LoVo (cell line): ENCODE results near the gene RNF111.
"Not testable (repeated sequence)": the region's sequence is repeated elsewhere in the genome, so short reads cannot be mapped to it uniquely, and the experiment has no call there.

Experiments used
- DNase-seq: peaks from one replicate; pipeline ENCODE4 v3.0.0-alpha.2; 2016; ENCODE audit warnings: low spot score

Gene RNF111

GRCh38 chr15:59059076-59059597, 71.7 kb downstream of the RNF111 start:
- DNase-seq, result no peak

- DNase-seq, result no peak
These were observed 72.9 kb downstream of the RNF111 start for GRCh38 chr15:59060348-59060747.

DNA sequence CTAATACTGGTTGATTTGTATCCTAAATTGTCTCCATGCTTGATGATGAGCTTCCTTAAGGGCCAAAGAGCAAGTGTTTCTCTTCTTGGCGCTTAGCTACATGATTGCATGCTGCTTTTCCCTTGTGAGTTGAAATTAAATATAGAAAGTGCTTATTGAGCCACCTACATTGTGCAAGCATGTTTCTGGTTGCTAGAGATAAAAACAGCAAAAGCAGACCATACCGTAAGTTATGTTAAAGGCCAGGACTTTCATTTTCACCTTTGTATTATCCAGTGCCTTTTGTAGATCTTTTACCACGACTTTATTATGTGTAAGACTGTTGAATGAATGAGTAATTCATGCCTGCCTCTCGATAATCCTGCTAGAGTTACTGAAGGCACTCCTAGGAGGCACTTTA, 75.6 kb downstream of the RNF111 start:
- no peak for DNase-seq

DNA sequence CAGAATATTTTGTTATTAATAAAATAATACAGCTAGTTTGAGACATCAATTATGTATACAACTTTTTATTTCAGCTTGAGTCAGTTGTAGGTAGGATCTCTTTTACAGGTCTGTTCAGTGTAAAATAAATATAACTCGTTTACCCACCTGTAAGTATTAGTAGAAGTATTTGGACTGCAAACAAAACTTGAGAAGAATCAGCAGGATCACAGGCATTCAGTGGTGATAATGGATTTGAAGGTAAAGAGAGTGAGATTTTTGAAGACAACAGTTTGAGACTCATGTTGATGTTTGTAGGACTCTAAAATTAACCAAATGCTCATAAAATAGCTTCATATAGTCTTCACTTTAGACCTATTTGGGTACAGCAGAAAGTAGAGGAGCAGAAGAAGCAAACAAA, 82.0 kb downstream of the RNF111 start:
- DNase-seq, result no peak

DNA sequence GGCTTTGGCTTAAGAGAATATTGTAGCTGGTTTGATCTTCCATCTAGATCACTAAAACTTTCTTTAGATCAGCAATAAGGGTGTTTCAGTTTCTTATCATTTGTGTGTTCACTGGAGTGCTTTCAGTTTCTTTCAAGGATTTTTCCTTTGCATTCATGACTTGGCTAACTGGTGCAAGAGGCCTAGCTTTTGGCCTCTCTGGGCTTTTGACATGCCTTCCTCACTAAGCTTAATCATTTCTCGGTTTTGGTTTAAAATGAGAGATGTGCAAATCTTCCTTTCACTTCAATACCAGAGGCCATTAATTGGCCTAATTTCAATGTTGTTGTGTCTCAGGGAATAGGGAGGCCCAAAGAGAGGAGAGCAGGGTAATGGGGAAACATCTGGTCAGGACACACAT, 87.1 kb downstream of the RNF111 start:
- DNase-seq, result no peak

DNA sequence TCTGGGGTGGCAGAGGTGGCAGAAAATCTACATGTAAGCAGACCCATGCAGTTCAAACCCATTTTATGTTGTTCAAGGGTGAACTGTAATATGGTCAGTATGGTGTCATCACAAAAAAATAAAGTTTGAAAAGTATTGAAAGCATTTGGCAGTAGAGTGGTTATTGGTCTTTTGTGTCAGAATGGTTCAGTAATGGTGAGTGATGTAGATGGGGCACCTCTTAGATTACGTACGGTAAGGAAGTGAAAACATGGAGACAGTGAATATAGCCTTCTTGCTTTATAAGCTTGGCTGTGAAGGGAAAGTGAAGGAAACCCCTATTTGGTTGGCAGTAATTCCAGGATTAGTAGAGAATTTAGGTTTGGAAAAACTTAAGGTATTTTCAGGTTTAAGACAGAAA, 100.3 kb downstream of the RNF111 start:
- no peak for DNase-seq

- no peak for DNase-seq
These were observed 106.6 kb downstream of the RNF111 start for GRCh38 chr15:59094077-59094476.

GRCh38 chr15:59096429-59096828, 109.0 kb downstream of the RNF111 start:
- DNase-seq, result no peak

DNA sequence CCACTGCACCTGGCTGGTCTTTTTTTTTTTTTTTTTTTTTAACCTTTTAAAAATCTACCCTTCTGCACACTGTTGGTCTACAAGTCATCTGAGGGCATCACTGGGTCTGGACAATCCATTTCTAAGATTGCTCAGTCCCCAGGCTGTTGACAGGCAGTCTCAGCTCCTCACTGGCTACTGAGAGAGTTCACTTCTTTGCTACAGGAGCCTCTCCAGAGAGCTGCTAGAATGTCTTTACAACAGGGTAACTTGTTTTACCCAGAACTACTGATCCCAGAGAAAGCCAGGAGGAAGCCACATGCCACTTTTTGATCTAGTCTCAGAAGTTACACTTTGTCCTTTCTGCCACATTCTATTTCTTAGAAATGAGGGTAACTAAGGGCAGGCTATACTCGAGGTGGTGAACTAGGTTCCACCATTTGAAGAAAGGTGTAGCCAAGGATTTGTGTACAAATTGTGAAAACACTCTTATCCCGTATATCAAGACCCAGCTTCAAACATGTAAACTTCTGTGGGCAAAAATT, 111.8 kb downstream of the RNF111 start:
- DNase-seq, result no peak

GRCh38 chr15:59104602-59104911, 117.1 kb downstream of the RNF111 start:
- no peak for DNase-seq

DNA sequence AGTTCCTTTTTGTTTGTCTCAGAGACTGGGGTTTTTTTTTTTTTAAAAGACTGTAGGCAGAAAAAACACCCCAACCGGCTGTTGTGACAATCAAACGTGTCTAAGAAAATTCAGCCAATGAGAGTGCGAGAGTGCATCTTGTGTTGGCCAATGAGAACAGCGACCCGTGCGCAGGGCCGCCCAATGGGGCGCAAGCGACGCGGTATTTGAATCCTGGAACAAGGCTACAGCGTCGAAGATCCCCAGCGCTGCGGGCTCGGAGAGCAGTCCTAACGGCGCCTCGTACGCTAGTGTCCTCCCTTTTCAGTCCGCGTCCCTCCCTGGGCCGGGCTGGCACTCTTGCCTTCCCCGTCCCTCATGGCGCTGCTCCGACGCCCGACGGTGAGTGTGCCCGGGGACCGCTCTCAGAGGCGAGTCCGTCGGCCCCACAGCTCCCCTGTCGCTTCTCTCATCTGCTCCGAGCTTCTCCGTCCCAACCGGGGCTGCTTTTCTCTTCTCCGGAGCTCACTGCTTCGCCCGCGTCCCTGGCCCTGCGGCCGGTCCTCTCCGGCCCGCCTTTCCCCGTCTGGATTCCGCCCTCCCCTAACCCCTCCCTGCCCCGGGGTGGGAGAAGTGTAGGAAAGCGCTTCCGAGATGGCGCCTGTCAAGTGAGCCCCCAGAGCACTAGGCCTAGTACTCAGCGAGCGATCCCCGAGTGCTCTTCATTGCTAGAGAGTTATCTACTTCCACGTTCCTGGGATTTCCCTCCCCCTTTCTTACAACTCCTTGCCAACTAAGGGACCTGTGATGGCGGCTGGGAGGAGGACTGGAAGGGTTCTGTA, 117.7 kb downstream of the RNF111 start, which contains the start of gene CCNB2:
Gene CCNB2, plus strand, starts transcription at position 235 of the 821 bp plus-strand sequence. Its CDS starts 123 bp downstream, at position 358.
- peak; percentile 96 for DNase-seq

DNA sequence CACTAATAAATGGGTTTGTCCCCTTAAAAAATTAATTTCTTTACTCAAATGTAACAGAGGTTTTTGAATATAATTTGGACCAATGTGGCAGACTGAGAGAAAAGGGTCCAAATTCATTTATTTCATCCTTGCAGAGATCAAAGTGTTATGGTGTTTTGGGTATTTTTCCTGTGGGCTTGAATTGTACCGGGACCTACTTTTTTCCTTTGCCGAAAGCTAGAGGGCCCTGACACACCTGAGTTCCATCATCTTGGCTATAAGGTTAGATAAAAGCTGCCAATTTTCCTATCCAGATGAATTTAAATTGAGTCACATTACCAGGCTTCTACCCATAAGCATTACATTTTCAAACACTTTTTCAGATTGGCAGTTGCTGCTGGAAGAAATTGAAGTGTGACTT, 118.4 kb downstream of the RNF111 start:
- peak; percentile 36 for DNase-seq

DNA sequence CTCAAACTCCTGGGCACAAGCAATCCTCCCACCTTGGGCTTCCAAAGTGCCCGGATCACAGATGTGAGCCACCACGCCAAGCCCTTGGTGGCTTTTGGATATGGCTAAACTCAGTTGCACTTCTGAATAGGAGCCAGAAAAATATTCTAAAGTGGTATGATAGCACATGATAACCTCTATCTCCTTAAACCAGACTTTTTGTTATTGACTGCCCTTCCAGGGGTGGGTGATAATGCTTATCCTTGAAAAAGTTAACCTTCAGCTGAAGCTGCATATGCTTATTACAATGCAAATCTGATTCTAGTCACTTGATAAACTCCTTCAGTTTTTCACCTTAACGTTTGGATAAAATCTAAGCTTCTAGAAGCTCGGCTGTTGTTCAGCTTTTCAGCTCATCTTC, 123.8 kb downstream of the RNF111 start:
- DNase-seq, result no peak

GRCh38 chr15:59115047-59115446, 127.6 kb downstream of the RNF111 start:
- DNase-seq, result no peak

- DNase-seq, result no peak
These were observed 128.7 kb downstream of the RNF111 start for GRCh38 chr15:59116141-59116540.

- no peak for DNase-seq
These were observed 129.3 kb downstream of the RNF111 start for GRCh38 chr15:59116771-59117170.

- no peak for DNase-seq
These were observed 132.2 kb downstream of the RNF111 start for GRCh38 chr15:59119625-59120024.

- no peak for DNase-seq
These were observed 133.5 kb downstream of the RNF111 start for GRCh38 chr15:59120937-59121336.

- no peak for DNase-seq
These were observed 136.8 kb downstream of the RNF111 start for GRCh38 chr15:59124261-59124660.

- DNase-seq, result not testable (repeated sequence)
These were observed 138.2 kb downstream of the RNF111 start for GRCh38 chr15:59125683-59126082.

DNA sequence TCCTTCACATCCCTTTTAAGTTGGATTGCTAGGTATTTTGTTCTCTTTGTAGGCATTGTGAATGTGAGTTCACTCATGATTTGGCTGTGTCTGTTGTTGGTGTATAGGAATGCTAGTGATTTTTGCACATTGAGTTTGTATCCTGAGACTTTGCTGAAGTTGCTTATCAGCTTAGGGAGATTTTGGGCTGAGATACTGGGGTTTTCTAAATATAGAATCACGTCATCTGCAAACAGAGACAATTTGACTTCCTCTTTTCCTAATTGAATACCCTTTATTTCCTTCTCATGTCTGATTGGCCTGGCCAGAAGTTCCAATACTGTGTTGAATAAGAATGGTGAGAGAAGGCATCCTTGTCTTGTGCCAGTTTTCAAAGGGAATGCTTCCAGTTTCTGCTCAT, 139.8 kb downstream of the RNF111 start:
- not testable (repeated sequence) for DNase-seq

- DNase-seq, result no peak
These were observed 144.0 kb downstream of the RNF111 start for GRCh38 chr15:59131456-59131855.

DNA sequence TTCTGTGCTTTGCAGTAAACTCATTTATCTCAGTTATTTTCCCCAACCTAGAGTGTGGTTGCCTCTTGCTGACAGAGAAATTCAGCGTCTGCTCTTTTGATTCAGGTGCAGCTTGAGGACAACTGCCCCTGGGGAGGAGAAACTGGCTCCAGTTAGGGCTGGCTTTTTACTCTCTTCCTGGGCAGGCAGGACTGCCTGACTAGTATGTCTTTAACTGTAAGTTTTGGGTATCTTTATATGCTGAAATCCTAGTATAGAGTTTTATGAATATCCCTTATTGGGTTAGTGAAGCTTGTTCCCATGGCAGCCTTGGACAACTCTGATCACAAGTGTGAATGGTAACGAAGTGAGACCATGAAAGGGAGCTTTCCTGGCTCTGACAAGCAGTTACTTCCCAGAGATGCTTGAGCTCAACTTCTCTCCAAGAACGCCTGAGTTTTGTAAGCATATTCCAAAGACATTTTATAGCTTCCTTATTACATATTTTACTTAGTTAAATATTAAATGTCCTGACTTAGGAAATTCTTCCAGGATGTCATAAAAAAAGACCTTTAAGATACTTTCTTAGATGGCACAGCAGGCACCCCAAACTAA, 144.6 kb downstream of the RNF111 start:
- DNase-seq, result no peak
